ENCODE results near the gene SINHCAF. TPM values are rescaled to one million over a fixed set of nuclear protein-coding genes. Genes with fewer than 3 reads are reported as not detected.
"Not testable (repeated sequence)": the region's sequence is repeated elsewhere in the genome, so short reads cannot be mapped to it uniquely, and the experiment has no call there.

The SINHCAF gene
- total RNA-seq, 2 donors from 2014 or later, result 24.4 to 34.5 TPM

- H3K36me3 ChIP-seq (replicated peaks in 1 of 2; ENCODE audit: insufficient read depth in 1 of 2, low read depth in 2 of 2), result no peaks in the 10 kb centered on the region
- WGBS, 2 donors, result 68 to 71% methylated on average over 8 of the region's 8 CpGs
- no peak for TF ChIP-seq CTCF (IDR thresholded peaks at IDR 0.05)
- no peak for TF ChIP-seq POLR2A (IDR thresholded peaks at IDR 0.05)
- no peaks in the 10 kb centered on the region for H3K27me3 ChIP-seq
- no peaks in the 10 kb centered on the region for H3K4me1 ChIP-seq
- no peak overlapping the region for H3K4me3 ChIP-seq
- no peak for ATAC-seq
- intact Hi-C loops (cut with DNase I), result no loop called here
- no peak for DNase-seq
- no peaks in the 10 kb centered on the region for H3K9me3 ChIP-seq
- H3K27ac ChIP-seq, result no peak overlapping the region
Measured at GRCh38 chr12:31259136-31259886, 66.6 kb downstream of the SINHCAF start.

GRCh38 chr12:31257784-31258183 is 68.2 kb downstream of the SINHCAF start:
- no peak overlapping the region for H3K27ac ChIP-seq
- H3K4me1 ChIP-seq, result no peaks in the 10 kb centered on the region
- TF ChIP-seq POLR2A (IDR thresholded peaks at IDR 0.05) (no peak), CTCF (IDR thresholded peaks at IDR 0.05) (no peak)
- no peak for DNase-seq
- no peaks in the 10 kb centered on the region for H3K9me3 ChIP-seq
- H3K4me3 ChIP-seq, result no peak overlapping the region
- H3K27me3 ChIP-seq, result no peaks in the 10 kb centered on the region
- no peak for ATAC-seq
- H3K36me3 ChIP-seq (replicated peaks in 1 of 2; ENCODE audit: insufficient read depth in 1 of 2, low read depth in 2 of 2), result no peaks in the 10 kb centered on the region
- intact Hi-C loops (cut with DNase I), result no loop called here
- 75 to 80% methylated on average over 6 of the region's 6 CpGs for WGBS, 2 donors

GRCh38 chr12:31251707-31252611 is 74.0 kb downstream of the SINHCAF start:
- DNase-seq; H3K27ac ChIP-seq; intact Hi-C loops (cut with DNase I); H3K4me3 ChIP-seq; H3K27me3 ChIP-seq; H3K4me1 ChIP-seq; H3K36me3 ChIP-seq (replicated peaks in 1 of 2; ENCODE audit: insufficient read depth in 1 of 2, low read depth in 2 of 2); H3K9me3 ChIP-seq; ATAC-seq: not testable (repeated sequence)
- TF ChIP-seq CTCF (IDR thresholded peaks at IDR 0.05), result peak in 4 of 7 experiments; percentile 16 to 47 (median 33)
- 55 to 69% methylated on average over 33 to 34 of the region's 34 CpGs for WGBS, 2 donors

GRCh38 chr12:31250179-31250578 is 75.8 kb downstream of the SINHCAF start:
- Histone ChIP-seq H3K4me1 (no peaks in the 10 kb centered on the region), H3K9me3 (no peaks in the 10 kb centered on the region), H3K36me3 (replicated peaks in 1 of 2; ENCODE audit: insufficient read depth in 1 of 2, low read depth in 2 of 2) (no peaks in the 10 kb centered on the region), H3K27ac (no peak overlapping the region), H3K27me3 (no peaks in the 10 kb centered on the region), H3K4me3 (no peak overlapping the region)
- 42 to 48% methylated on average over 5 to 6 of the region's 6 CpGs for WGBS, 2 donors
- ATAC-seq (no peak), DNase-seq (no peak)
- intact Hi-C loops (cut with DNase I), result no loop called here
- TF ChIP-seq CTCF (IDR thresholded peaks at IDR 0.05), result no peak
- TF ChIP-seq POLR2A (IDR thresholded peaks at IDR 0.05), result no peak
